Astrocyte (in vitro differentiated cells and primary cell): ENCODE results near the gene NPDC1. TPM values are rescaled to one million over a fixed set of nuclear protein-coding genes. Genes with fewer than 3 reads are reported as not detected.

Experiments
- DNase-seq: peaks from one replicate; pipeline ENCODE4 v3.0.0-alpha.2; 2010; ENCODE audit warnings: low read depth
- FAIRE-seq: peaks from 2 replicates; lab custom pipeline; 2011; peaks lifted over from hg19 to GRCh38; lab: Jason Lieb, UNC
- H2AFZ ChIP-seq: 2 replicates; pipeline ENCODE4 v1.6.0; 2012; ENCODE audit warnings: low read depth, low read length, inconsistent platforms
- H3K27ac ChIP-seq: 2 replicates; pipeline ENCODE4 v1.5.1; 2011; ENCODE audit warnings: low read depth, low read length, inconsistent platforms
- H3K27me3 ChIP-seq: 2 replicates; pipeline ENCODE4 v1.6.0; 2011; ENCODE audit warnings: low read length, inconsistent platforms; ENCODE audit not compliant: insufficient read depth
- H3K36me3 ChIP-seq: 2 replicates; pipeline ENCODE4 v1.5.1; 2011; ENCODE audit warnings: low read length, inconsistent platforms; ENCODE audit not compliant: insufficient read depth
- H3K4me1 ChIP-seq: 2 replicates; pipeline ENCODE4 v1.5.1; 2011; ENCODE audit warnings: low read length, inconsistent platforms; ENCODE audit not compliant: insufficient read depth
- H3K4me2 ChIP-seq: 2 replicates; pipeline ENCODE4 v1.6.0; 2012; ENCODE audit warnings: low read length, inconsistent platforms
- H3K4me3 ChIP-seq: 2 replicates; pipeline ENCODE4 v1.5.1; 2011; ENCODE audit warnings: low read depth, mild to moderate bottlenecking, low read length, inconsistent platforms; ENCODE audit not compliant: insufficient read depth
- H3K79me2 ChIP-seq: 2 replicates; pipeline ENCODE4 v1.6.0; 2012; ENCODE audit warnings: mild to moderate bottlenecking, low read length, inconsistent platforms; ENCODE audit not compliant: insufficient read depth
- H3K9ac ChIP-seq: 2 replicates; pipeline ENCODE4 v1.6.0; 2012; ENCODE audit warnings: mild to moderate bottlenecking, low read length, inconsistent platforms
- H3K9me3 ChIP-seq: 2 replicates; pipeline ENCODE4 v1.5.1; 2012; ENCODE audit warnings: low read depth, mild to moderate bottlenecking, low read length, inconsistent platforms; ENCODE audit not compliant: insufficient read depth
- H4K20me1 ChIP-seq: 2 replicates; pipeline ENCODE4 v1.6.0; 2012; ENCODE audit warnings: low read length, inconsistent platforms; ENCODE audit not compliant: insufficient read depth
- H3K27ac Mint-ChIP-seq: one replicate; pipeline ENCODE4 v1.8.0; 2021; ENCODE audit warnings: mild to moderate bottlenecking, mixed read lengths; ENCODE audit not compliant: unreplicated experiment
- H3K27me3 Mint-ChIP-seq: one replicate; pipeline ENCODE4 v1.8.0; 2021; ENCODE audit warnings: low read depth, mixed read lengths; ENCODE audit not compliant: unreplicated experiment
- H3K36me3 Mint-ChIP-seq: one replicate; pipeline ENCODE4 v1.8.0; 2021; ENCODE audit warnings: low read depth, mixed read lengths; ENCODE audit not compliant: unreplicated experiment
- H3K4me1 Mint-ChIP-seq: one replicate; pipeline ENCODE4 v1.8.0; 2021; ENCODE audit warnings: low read depth, mixed read lengths; ENCODE audit not compliant: unreplicated experiment
- H3K4me3 Mint-ChIP-seq: one replicate; pipeline ENCODE4 v1.8.0; 2021; ENCODE audit warnings: mild to moderate bottlenecking, moderate library complexity, mixed read lengths; ENCODE audit not compliant: unreplicated experiment
- H3K9me3 Mint-ChIP-seq: one replicate; pipeline ENCODE4 v1.8.0; 2021; ENCODE audit warnings: mild to moderate bottlenecking, mixed read lengths; ENCODE audit not compliant: unreplicated experiment
- EZH2 ChIP-seq: IDR thresholded peaks from 2 replicates; pipeline ENCODE4 v1.6.1; 2012; ENCODE audit warnings: mild to moderate bottlenecking, low read length, inconsistent platforms; ENCODE audit not compliant: insufficient read depth
- total RNA-seq: library from RNA; stranded (reverse); gene quantifications from 2 replicates; pipeline ENCODE4 v1.2.1, GENCODE V29; 2021
- TF ChIP-seq, protein P1 (sequence below): IDR thresholded peaks from 2 replicates; pipeline ENCODE4 v1.5.1; 2011; ENCODE audit warnings: low read depth, mild to moderate bottlenecking, inconsistent platforms, low read length, moderate library complexity; ENCODE audit not compliant: insufficient read depth

NPDC1 gene
- total RNA-seq, 1 donor from 2014 or later: 66.8 TPM

GRCh38 chr9:137014166-137014565, 31.8 kb downstream of the NPDC1 start:
- DNase-seq (no peak), FAIRE-seq (no peak)
- Histone ChIP-seq H3K79me2 (no peaks in the 10 kb centered on the region), H3K9me3 (no peaks in the 10 kb centered on the region), H3K9ac (no peak overlapping the region), H3K4me3 (no peak overlapping the region), H3K27me3 (no peaks in the 10 kb centered on the region), H3K36me3 (no peaks in the 10 kb centered on the region), H3K4me1 (no peaks in the 10 kb centered on the region), H2AFZ (no peak overlapping the region), H3K27ac (no peak overlapping the region), H3K4me2 (no peak overlapping the region), H4K20me1 (no peaks in the 10 kb centered on the region)
- peaks cover 9% of the 10 kb centered on the region for H3K36me3 Mint-ChIP-seq
- H3K9me3 Mint-ChIP-seq: no peaks in the 10 kb centered on the region
- no peaks in the 10 kb centered on the region for H3K4me1 Mint-ChIP-seq
- no peak overlapping the region for H3K27ac Mint-ChIP-seq
- TF ChIP-seq, protein P1, sequence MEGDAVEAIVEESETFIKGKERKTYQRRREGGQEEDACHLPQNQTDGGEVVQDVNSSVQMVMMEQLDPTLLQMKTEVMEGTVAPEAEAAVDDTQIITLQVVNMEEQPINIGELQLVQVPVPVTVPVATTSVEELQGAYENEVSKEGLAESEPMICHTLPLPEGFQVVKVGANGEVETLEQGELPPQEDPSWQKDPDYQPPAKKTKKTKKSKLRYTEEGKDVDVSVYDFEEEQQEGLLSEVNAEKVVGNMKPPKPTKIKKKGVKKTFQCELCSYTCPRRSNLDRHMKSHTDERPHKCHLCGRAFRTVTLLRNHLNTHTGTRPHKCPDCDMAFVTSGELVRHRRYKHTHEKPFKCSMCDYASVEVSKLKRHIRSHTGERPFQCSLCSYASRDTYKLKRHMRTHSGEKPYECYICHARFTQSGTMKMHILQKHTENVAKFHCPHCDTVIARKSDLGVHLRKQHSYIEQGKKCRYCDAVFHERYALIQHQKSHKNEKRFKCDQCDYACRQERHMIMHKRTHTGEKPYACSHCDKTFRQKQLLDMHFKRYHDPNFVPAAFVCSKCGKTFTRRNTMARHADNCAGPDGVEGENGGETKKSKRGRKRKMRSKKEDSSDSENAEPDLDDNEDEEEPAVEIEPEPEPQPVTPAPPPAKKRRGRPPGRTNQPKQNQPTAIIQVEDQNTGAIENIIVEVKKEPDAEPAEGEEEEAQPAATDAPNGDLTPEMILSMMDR: no peak
- TF ChIP-seq EZH2: no peak
- no peak overlapping the region for H3K4me3 Mint-ChIP-seq
- no peaks in the 10 kb centered on the region for H3K27me3 Mint-ChIP-seq

- DNase-seq (no peak), FAIRE-seq (no peak)
- Histone ChIP-seq H3K79me2 (no peaks in the 10 kb centered on the region), H3K9me3 (no peaks in the 10 kb centered on the region), H3K4me1 (no peaks in the 10 kb centered on the region), H3K4me2 (no peak overlapping the region), H2AFZ (no peak overlapping the region), H3K27me3 (no peaks in the 10 kb centered on the region), H3K36me3 (no peaks in the 10 kb centered on the region), H3K4me3 (no peak overlapping the region), H4K20me1 (no peaks in the 10 kb centered on the region), H3K27ac (no peak overlapping the region), H3K9ac (no peak overlapping the region)
- Mint-ChIP-seq H3K4me3 (no peak overlapping the region), H3K4me1 (no peaks in the 10 kb centered on the region), H3K27me3 (no peaks in the 10 kb centered on the region), H3K9me3 (no peaks in the 10 kb centered on the region), H3K27ac (no peak overlapping the region), H3K36me3 (peaks cover 9% of the 10 kb centered on the region)
- no peak for TF ChIP-seq EZH2
- TF ChIP-seq, protein P1: no peak
These were observed 32.4 kb downstream of the NPDC1 start for GRCh38 chr9:137013571-137013940.

GRCh38 chr9:137012694-137013570, 33.0 kb downstream of the NPDC1 start:
- DNase-seq: no peak
- H3K36me3 ChIP-seq: no peaks in the 10 kb centered on the region
- Mint-ChIP-seq H3K27ac (no peak overlapping the region), H3K36me3 (peaks cover 9% of the 10 kb centered on the region), H3K27me3 (no peaks in the 10 kb centered on the region), H3K4me3 (no peak overlapping the region), H3K9me3 (no peaks in the 10 kb centered on the region), H3K4me1 (no peaks in the 10 kb centered on the region)
- no peaks in the 10 kb centered on the region for H3K27me3 ChIP-seq
- FAIRE-seq: no peak
- no peak overlapping the region for H3K27ac ChIP-seq
- H3K4me3 ChIP-seq: no peak overlapping the region
- H3K9ac ChIP-seq: no peak overlapping the region
- no peaks in the 10 kb centered on the region for H3K79me2 ChIP-seq
- H3K9me3 ChIP-seq: no peaks in the 10 kb centered on the region
- H2AFZ ChIP-seq: no peak overlapping the region
- no peaks in the 10 kb centered on the region for H4K20me1 ChIP-seq
- no peaks in the 10 kb centered on the region for H3K4me1 ChIP-seq
- no peak overlapping the region for H3K4me2 ChIP-seq
- TF ChIP-seq, protein P1: no peak
- no peak for TF ChIP-seq EZH2
